Measurements from ENCODE around the gene GABRE. TPM values are rescaled to one million over a fixed set of nuclear protein-coding genes. Genes with fewer than 3 reads are reported as not detected.

The GABRE gene
- total RNA-seq, 2 donors from 2014 or later = 46.2 to 64.9 TPM

DNA sequence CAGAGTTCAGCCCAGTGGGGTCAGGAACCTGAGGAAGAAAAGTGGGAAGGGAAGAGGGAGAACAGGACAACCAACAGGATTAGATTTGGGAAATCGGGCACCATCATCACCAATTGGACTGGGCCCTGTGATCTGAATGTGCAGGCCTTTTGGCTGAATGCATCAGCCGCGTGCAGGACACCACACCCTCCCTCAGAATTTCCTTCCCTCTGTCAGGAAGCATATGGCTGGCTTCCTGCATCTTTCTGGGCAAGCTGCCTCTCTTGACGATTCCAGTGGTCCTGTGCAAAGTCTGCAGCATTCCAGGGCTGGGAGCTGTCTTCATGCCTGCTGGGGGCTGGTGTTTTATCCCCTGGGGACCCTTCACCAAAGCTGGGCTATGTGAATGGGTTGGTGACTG is 45.4 kb downstream of the GABRE start:
- Histone ChIP-seq H3K4me3 (no peak overlapping the region), H3K36me3 (replicated peaks in 1 of 2; ENCODE audit: insufficient read depth in 1 of 2, low read depth in 2 of 2) (no peaks in the 10 kb centered on the region), H3K9me3 (no peaks in the 10 kb centered on the region), H3K27me3 (no peaks in the 10 kb centered on the region), H3K27ac (no peak overlapping the region), H3K4me1 (no peaks in the 10 kb centered on the region)
- intact Hi-C loops (cut with DNase I) = no loop called here
- TF ChIP-seq, protein P1, sequence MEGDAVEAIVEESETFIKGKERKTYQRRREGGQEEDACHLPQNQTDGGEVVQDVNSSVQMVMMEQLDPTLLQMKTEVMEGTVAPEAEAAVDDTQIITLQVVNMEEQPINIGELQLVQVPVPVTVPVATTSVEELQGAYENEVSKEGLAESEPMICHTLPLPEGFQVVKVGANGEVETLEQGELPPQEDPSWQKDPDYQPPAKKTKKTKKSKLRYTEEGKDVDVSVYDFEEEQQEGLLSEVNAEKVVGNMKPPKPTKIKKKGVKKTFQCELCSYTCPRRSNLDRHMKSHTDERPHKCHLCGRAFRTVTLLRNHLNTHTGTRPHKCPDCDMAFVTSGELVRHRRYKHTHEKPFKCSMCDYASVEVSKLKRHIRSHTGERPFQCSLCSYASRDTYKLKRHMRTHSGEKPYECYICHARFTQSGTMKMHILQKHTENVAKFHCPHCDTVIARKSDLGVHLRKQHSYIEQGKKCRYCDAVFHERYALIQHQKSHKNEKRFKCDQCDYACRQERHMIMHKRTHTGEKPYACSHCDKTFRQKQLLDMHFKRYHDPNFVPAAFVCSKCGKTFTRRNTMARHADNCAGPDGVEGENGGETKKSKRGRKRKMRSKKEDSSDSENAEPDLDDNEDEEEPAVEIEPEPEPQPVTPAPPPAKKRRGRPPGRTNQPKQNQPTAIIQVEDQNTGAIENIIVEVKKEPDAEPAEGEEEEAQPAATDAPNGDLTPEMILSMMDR (IDR thresholded peaks at IDR 0.05) = no peak
- TF ChIP-seq POLR2A (IDR thresholded peaks at IDR 0.05) = no peak
- no peak for ATAC-seq
- no peak for DNase-seq
- 40 to 75% methylated on average over 1 to 3 of the region's 4 CpGs for WGBS, 2 donors

DNA sequence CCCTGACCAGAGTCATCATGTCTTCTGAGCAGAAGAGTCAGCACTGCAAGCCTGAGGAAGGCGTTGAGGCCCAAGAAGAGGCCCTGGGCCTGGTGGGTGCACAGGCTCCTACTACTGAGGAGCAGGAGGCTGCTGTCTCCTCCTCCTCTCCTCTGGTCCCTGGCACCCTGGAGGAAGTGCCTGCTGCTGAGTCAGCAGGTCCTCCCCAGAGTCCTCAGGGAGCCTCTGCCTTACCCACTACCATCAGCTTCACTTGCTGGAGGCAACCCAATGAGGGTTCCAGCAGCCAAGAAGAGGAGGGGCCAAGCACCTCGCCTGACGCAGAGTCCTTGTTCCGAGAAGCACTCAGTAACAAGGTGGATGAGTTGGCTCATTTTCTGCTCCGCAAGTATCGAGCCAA is 50.8 kb downstream of the GABRE start:
- intact Hi-C loops (cut with DNase I) = no loop called here
- H3K27me3 ChIP-seq = no peaks in the 10 kb centered on the region
- no peak for ATAC-seq
- no peaks in the 10 kb centered on the region for H3K4me1 ChIP-seq
- DNase-seq = no peak
- H3K9me3 ChIP-seq = no peaks in the 10 kb centered on the region
- TF ChIP-seq POLR2A (IDR thresholded peaks at IDR 0.05) = no peak
- TF ChIP-seq, protein P1 (IDR thresholded peaks at IDR 0.05) = no peak
- no peak overlapping the region for H3K4me3 ChIP-seq
- no peak overlapping the region for H3K27ac ChIP-seq
- H3K36me3 ChIP-seq (replicated peaks in 1 of 2; ENCODE audit: insufficient read depth in 1 of 2, low read depth in 2 of 2) = no peaks in the 10 kb centered on the region
- WGBS, 2 donors = 89% methylated on average over 3 of the region's 6 CpGs; no CpG with 5 or more reads in 1 of the 2 donors

DNA sequence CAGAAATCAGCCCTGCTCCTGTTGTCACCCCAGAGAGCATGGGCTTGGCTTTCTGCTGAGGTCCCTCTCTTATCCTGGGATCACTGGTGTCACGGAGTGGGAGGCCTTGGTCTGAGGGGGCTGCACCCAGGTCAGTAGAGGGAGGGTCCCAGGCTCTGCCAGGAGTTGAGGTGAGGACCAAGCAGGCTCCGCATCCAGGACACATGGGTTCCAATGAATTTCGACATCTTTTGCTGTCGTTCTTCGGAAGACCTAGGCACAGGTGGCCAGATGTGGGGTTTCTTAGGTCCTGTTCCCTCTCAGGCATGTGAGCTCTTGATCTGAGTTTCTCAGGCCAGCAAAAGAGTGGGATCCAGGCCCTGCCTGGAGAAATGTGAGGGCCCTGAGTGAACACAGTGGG is 51.8 kb downstream of the GABRE start:
- H3K36me3 ChIP-seq (replicated peaks in 1 of 2; ENCODE audit: insufficient read depth in 1 of 2, low read depth in 2 of 2) = no peaks in the 10 kb centered on the region
- H3K27ac ChIP-seq = no peak overlapping the region
- TF ChIP-seq, protein P1 (IDR thresholded peaks at IDR 0.05) = no peak
- TF ChIP-seq POLR2A (IDR thresholded peaks at IDR 0.05) = no peak
- no peaks in the 10 kb centered on the region for H3K9me3 ChIP-seq
- DNase-seq (no peak), ATAC-seq (no peak)
- H3K4me3 ChIP-seq = no peak overlapping the region
- intact Hi-C loops (cut with DNase I) = no loop called here
- H3K27me3 ChIP-seq = no peaks in the 10 kb centered on the region
- no peaks in the 10 kb centered on the region for H3K4me1 ChIP-seq
- 91% methylated on average over 5 of the region's 5 CpGs; no CpG with 5 or more reads in 1 of the 2 donors for WGBS, 2 donors

DNA sequence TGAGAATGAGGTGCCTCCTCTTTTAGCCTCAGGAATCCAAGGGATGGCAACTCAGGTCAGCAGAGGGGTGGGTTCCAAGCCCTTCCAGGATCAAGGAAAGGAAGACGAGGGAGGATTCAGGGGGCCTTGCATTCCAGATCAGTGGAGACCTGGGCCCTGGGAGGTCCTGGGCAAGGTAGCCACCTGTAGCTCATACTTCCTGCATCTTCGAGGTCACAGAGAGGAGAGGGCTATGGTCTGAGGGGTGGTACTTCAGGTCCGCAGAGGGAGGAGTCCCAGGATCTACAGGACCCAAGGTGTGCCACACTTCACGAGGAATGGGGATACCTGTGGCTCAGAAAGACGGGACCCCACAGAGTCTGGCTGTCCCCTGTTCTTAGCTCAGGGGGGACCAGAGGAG is 52.6 kb downstream of the GABRE start:
- Histone ChIP-seq H3K27me3 (no peaks in the 10 kb centered on the region), H3K9me3 (no peaks in the 10 kb centered on the region), H3K27ac (no peak overlapping the region), H3K36me3 (replicated peaks in 1 of 2; ENCODE audit: insufficient read depth in 1 of 2, low read depth in 2 of 2) (no peaks in the 10 kb centered on the region), H3K4me3 (no peak overlapping the region), H3K4me1 (no peaks in the 10 kb centered on the region)
- intact Hi-C loops (cut with DNase I) = no loop called here
- no peak for DNase-seq
- 43 to 57% methylated on average over 1 of the region's 5 CpGs for WGBS, 2 donors
- no peak for ATAC-seq
- TF ChIP-seq POLR2A (IDR thresholded peaks at IDR 0.05) = no peak
- TF ChIP-seq, protein P1 (IDR thresholded peaks at IDR 0.05) = no peak

DNA sequence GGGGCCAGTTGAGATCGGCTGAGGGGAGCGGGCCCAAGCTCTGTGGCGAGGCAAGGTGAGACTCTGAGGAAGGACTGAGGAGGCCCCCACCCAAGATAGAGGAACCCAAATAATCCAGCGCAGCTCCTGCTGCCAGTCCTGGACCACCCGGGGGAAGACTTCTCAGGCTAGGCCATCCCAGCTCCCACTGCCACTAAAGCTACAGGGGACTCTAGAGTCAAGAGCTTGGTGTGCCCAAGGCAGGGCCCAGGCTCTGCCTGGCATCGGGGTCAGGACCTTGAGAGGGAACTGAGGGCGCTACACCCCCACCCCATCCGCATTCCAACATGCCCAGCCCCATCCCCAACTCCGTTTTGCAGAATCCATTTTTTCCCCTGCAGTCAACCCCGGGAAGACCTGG is 53.2 kb downstream of the GABRE start:
- no peak overlapping the region for H3K4me3 ChIP-seq
- no peaks in the 10 kb centered on the region for H3K36me3 ChIP-seq (replicated peaks in 1 of 2; ENCODE audit: insufficient read depth in 1 of 2, low read depth in 2 of 2)
- no peak for TF ChIP-seq POLR2A (IDR thresholded peaks at IDR 0.05)
- TF ChIP-seq, protein P1 (IDR thresholded peaks at IDR 0.05) = no peak
- no peak for DNase-seq
- intact Hi-C loops (cut with DNase I) = no loop called here
- no peaks in the 10 kb centered on the region for H3K4me1 ChIP-seq
- H3K27ac ChIP-seq = no peak overlapping the region
- ATAC-seq = no peak
- 67% methylated on average over 3 of the region's 10 CpGs; no CpG with 5 or more reads in 1 of the 2 donors for WGBS, 2 donors
- no peaks in the 10 kb centered on the region for H3K9me3 ChIP-seq
- no peaks in the 10 kb centered on the region for H3K27me3 ChIP-seq

Data from body of pancreas (tissue), 4 donors.